IPS-NIHi7 (cell line): Measurements from ENCODE around the gene DCUN1D4.
"Not testable (repeated sequence)": the region's sequence is repeated elsewhere in the genome, so short reads cannot be mapped to it uniquely, and the experiment has no call there.

Experiments used
- DNase-seq: peaks from one replicate; pipeline ENCODE4 v3.0.0; 2012; ENCODE audit warnings: mixed read lengths; ENCODE audit errors: extremely low spot score

The DCUN1D4 gene

DNA sequence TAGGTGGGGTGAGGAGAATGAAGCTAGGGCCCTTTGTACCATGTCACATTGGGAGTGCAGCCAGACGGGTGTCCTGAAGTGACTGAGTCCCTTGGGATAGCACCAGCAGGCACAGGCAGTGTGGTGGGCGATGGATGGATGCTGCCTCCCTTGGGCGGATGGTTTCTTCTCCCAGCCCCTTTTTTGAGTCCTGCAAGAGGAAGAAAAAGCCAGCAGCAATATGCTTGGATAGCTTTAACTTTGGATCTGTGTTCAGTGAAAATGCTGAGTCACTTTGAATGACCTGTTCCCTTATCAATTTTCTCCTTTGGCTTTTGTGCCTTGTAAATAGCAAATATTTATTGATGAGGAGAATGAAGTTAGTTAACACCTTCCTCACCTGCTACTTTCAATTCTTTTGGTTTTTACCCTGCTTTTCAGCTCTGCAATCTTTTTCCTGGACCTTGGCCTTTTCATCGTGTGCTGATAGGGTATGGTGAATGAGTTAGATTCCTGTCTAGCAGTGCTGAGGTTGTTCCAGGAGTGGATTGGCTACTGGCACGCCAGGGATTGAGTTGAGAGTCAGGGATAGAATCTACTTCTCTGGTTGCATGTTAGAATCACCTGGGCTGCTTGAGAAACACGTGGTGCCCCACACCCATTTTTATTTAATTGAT, 10.2 kb downstream of the DCUN1D4 start:
- DNase-seq: peak; percentile 16

DNA sequence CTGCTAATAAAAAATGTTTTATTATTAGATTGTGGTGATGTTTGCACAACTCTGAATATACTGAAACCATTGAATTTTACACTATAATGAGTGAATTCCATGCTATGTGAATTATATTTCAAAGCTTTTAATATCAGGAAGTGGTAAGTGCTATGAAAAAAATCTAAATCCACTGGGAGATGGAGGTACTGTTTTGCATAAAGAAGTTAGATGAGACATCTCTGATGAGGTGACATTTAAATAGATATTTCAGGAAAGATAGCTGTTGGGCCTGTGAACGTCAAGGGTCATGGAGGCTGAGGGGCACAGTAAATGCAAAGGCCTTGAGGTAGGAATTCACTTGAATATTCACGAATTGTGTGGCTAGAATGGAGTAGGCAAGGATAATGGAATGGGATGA, 12.3 kb downstream of the DCUN1D4 start:
- no peak for DNase-seq

DNA sequence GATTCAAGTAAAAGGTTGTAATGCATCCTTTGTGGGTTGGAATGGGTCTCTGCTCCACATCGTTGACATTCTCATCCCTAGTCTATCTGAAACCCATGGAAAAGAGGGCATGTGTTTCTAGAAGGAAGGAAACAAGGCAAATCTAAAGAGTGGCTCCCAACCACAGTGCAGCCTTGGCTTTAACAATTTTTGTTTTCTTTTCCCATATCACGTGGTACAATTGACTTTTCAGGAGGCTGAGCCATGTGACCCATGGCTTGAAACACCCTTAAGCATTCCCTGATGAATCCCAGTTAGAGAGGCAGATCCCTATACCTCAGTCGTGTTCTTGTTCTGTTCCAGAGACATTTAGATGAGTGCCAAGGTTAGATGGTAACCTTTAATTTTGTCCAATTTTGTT, 12.8 kb downstream of the DCUN1D4 start:
- no peak for DNase-seq

DNA sequence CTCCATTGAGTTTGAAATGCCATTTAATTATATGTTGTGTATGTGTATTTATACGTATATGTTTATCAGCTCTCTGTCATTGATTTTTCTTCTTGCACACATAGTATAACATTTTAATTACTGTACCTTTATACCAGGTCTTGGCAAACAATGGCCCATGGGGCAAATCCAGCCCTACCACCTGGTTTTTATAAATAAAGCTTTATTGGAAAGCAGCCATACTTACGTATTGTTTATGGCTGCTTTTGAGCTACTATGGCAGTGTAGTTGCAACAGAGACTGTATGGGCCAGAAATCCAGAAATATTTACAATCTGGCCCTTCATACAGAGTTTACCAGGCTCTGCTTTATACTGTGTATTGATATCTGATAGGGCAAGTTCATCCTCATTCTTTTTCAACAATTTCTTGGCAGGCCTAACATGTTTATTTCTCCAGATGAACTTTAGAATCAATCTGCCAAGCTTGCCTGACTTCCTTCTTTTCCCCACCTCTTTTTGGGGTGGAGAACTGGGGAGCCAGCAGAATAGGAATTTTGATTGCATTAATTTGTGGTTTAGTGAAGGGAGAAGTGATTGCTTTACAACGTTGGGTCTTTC, 15.8 kb downstream of the DCUN1D4 start:
- no peak for DNase-seq

DNA sequence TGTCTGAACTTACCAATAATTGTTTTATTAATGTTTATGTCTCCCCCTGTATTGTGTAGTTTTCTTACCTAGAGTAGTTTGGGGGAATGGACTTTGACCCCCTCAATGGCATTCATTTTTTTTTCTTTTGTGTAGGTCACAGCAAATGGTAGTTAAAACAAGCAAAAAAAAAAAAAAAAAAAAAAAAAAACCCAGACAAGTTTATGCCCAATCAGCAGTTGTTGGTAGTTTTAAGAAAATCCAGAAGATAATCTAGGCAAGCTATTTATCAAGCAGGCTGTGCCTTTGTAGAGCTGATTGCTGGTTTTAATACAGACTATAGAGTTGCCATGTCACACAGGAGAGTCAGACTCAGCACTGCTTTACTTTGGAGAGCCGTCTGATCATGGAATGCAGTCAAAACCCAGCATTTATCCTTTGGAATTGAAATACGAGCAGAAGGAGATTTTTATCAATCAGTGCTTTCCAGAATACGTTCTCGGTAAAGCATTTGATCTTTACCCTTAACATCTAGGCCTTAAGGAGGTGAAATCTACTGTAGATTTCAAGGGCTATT, 16.6 kb downstream of the DCUN1D4 start:
- no peak for DNase-seq

DNA sequence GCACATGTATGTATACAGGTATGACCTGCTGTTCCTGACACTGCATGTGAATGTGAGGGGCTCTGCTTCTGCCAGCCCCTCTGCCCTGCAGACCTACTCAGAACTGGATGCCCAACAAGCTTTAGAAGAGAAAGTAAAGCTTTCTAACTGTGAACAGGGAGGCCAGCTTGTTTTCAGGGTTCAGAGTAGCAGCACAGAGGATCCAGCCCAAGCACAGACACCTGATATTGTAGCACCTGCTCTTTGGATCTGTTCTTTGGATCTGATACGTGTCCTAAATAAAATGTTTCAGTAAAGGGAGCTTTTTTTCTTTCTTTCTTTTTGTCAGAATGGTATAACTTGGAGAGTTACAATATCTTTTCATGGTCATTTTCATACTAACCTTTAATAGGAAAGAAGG, 19.2 kb downstream of the DCUN1D4 start:
- DNase-seq: no peak

DNA sequence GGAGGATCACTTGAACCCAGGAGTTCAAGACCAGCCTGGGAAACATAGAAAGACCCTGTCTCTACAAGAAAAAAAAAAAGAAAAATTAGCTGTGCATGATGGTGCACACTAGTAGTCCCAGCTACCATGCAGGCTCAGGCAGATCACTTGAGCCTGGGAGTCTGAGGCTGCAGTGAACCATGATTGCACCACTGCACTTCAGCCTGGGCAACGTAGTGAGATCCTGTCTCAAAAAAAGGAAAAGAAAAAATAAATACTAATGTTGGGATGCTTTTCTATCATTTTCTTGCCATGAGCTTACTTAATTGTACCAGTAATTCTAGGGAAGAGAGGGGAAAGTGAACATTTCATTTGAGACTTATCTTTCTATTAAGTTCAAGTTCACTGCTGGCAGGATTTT, 19.8 kb downstream of the DCUN1D4 start:
- no peak for DNase-seq

DNA sequence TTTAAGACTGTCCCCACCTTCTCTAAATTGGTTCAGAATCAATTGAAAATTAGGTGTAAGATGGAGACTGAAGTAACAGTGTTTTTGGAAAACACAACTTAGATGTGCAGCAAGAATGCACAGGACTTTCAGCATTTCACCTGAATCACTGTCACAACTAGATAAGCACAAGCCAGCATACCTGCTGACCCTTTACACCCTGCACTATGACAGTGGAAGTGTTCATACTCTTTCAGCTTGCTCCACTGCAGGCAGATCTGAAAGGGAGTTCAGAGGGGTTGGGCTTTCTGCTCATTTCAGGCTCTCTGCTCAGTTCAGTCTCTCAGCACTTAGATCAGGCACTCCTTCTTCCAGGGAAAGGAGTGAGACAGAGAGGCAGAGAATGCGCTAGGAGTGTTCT, 22.8 kb downstream of the DCUN1D4 start:
- DNase-seq: no peak

DNA sequence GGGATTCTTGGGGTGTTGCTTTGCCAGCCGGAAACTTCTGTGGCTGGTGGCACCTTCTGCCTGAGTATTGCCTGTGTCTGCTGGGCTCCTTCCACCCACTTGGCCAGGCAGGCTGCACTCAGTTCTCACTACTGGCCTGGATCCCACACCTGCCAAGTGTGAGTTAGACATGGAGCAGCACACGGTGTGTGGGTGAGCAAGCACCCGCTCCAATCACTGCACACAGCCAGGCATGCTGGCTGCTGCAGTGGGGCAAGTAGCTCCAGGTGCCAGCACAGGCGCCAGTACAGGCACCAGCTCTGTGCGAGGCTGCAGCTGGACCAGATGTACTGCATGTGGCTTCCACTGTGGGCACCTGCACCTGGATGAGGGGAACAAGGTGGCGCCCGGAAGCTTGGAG, 23.9 kb downstream of the DCUN1D4 start:
- no peak for DNase-seq

DNA sequence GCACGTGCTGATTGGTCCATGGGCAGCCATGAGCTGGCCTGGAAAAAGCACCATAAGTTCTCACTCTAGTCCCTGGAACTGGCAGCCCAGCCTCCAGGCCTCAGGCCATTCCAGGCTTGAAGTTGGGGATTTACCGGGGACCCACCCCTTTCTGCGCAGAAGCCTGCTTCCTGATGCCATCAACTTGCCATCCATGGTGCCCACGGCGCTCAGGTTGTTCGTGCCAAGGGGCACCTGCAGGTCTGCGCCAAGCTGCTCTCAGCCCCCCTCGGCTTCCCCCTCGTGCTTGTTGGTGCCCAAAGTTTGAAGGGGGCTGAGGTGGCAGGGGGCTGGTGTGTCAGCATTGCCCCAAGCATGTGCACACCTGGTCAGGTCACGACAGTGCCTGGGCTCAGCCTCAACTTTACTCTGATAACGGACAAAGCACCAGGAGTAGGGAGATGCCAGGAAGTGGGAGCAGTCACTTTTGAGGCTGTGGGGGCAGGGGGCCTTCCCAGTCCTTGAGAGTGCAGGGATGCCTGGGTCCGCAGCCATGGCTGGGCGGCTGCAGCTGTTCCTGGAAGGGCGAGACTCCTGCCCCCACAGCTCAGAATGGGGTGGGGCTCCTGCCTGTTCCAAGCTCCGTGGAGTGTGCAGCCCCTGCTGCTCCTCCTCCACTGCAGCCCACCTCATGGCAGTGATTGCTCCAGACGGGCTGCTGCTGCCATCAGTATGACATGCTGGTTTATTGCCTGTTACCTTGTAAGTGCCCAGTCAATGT, 24.9 kb downstream of the DCUN1D4 start:
- no peak for DNase-seq

DNA sequence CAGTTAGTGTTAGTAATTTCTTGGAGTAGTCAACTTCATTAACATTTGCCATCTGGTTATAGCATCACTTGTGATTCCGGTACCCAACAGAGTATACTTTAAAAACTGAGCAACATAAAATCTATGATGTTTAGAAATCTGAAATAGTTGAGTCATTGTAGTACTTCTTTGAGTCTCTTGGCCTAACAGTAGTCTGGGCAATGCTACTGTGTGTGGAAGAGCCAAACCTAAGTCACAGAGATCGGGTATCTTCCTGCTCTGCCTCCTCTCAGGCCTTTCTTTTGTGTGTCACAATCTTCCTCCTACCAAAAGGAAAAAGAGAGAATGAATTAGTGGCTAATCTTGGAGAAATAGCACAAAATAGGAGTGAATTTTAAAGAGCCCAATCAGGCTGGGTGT, 25.5 kb downstream of the DCUN1D4 start:
- DNase-seq: no peak

DNA sequence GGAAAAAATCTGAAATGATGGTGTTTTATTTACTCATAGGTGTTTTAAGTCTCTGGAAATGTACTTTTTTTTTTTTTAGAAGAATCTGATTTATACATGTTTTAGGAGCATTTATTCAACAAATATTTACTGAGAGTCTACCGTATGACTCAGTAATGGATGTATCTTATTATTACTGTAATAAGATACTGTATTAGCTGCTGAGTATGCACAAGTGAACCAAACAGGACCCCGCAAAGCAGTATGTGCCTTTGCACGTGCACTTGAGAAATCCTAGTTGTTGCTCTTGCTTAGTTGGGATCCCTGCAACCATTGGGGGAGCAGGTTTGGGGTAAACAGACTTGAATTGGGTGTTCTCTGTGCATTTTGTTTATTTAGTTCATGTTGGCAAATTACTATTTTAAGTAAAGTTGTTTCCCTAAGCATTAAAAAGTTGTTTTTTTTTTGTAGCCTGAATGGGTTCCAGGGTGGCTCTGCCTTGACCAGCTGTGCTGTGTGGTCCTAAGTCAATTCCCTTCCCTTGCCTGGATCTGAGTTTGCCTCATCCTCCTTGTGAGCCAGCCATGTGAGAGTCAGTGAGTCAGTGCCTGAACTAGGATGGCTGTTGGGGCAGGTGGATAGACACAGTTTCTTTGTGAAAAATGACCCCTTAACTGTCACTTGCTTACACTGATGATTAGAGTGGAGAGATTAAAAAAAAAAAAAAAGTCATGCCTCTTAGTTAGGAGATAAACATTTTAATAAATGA, 27.7 kb downstream of the DCUN1D4 start:
- no peak for DNase-seq

DNA sequence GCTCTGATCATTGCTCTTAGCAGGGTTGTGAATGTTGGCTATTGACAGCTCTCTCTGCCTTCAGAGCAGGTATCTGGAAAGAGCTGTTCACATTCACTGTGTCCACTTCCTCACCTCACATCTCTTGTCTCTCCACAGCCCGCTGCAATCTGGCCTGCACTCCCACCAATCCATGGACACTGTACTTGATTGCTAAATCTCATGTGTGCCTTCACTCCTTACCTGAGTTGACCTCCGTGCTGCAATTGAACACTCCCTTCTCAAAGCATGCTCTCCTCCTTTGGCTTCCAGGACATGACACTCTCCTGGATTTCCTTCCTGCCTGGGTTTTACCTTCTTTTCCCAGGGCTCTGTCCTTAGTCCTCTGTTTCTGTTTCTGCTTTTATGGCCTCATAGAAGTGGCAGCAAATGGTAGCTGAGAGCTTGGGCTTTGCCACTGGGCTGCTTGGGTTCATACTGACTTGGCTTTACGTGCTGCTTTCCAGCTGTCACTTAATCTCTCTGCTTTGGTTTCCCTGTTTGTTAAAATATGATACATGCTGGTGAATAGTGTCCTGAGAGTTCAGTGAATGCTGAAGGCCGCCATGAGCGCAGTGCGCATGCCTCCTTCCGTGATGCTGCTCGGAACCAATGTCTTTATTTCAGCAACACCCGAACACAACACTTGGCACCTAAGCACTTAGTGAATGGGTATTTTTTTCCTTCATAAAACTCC, 29.5 kb downstream of the DCUN1D4 start:
- DNase-seq: no peak

DNA sequence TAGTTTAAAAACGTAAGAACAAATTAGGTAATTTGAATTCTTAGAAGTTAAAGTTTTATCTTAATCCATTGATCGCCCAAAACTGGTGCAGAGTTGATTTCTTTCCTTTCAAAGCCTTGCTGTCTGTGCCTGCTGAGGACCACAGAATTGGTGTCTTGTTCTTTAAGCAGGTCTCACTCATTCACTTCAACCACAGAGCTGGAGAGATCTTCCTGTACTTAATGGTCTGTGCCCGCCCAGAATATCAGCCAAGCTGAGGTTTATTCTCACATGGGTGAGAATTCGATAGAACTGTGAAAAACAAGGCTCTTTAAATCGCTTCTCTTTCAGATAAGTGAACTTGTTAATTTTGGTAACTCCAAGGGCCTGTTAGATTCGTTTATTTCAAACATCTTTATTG, 31.6 kb downstream of the DCUN1D4 start:
- DNase-seq: no peak

DNA sequence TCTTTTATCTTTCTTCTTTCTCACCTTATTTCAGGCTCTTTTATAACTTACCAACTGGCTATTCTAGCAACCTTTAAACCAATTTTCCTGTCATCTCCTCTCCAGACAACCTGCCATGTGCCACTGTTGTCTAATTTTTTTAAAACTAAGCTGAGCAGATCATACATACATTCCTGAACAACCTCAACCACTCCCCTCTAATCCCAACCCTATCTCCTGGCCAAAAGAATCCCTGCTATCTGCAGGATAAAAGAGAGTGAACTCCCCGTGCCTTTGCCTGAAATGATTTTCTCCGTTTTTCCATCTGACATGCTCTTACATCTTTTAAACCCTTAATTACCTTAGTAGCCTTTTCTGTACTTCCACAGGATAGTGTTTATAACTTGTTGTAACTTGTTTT, 35.5 kb downstream of the DCUN1D4 start:
- no peak for DNase-seq

DNA sequence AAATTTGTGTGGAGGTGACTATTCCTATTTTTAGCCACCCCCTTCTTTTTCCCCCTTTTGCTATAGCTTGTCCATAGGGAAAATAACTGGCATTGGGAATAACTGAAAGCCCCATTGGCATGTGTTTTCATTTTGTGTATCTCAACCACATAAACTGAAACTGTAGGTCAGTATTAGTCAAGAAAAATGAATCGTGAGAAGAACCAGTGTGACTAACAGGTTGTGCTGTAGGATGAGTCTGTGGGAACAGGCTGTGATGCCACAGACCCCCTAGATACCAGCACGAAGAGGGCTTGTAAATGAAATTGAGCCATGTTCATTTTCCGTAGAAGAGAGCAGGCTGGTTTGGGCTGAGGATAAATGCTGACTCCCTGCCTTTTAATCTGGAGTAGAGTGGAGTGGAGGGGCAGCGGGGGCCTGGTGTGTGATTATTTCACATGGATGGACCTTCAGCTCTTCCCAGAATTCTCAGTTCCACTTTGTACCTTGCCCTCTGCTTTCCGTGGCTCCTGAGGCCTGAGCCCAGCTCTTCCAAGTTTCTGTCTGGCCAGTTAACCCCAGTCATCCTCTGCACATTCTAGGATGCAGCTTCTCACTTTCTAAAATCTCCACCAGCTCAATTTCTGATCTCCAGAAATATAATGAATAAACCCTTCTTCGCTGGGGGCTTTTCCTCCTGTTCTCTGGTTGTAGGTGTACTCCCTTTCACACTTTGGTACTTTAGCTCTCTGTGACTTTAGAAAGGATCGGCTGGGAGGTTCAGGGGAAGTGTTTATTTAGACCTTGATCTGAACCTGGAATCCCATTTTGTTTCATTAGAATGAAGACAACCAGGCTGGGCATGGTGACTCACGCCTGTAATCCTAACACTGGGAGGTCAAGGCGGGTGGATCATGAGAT, 37.3 kb downstream of the DCUN1D4 start:
- DNase-seq: no peak

DNA sequence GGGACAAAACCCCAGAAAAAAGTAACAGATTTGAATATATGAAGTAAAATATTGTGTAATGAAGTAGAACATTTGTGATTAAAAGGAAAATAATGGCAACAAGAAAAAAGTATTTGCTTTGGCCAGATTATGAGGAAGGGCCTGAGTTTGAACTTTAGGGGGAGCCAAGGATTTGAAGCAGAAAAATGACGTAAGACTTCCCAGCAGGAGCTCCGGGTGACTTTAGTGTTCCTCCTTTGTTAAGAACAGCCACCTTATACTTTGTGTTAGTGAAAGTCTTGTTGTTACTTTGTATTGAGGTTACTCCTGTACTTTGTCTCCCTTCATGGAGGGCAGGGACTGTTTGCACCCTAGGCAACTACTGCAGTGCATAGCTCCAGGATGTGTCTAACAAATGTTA, 41.1 kb downstream of the DCUN1D4 start:
- no peak for DNase-seq

DNA sequence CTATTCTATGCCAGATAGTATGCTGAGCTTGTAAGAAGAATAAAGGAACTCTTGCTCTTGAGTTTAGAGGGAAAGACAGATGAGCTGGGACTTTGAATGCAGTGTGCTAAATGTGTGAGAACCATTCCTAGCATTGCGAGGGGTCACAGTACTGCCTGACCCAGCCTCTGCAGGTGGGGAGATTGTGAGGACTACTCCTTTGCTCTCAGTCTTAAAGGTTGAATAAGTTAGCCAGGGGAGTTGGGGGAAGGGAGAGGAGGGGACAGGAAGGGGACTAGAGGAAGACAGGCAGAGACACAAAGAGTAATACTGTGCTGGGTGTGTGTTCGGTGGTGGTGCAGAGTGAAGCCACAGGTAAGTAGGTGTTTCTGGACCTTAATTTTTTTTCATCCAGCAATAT, 41.7 kb downstream of the DCUN1D4 start:
- DNase-seq: peak; percentile 24

DNA sequence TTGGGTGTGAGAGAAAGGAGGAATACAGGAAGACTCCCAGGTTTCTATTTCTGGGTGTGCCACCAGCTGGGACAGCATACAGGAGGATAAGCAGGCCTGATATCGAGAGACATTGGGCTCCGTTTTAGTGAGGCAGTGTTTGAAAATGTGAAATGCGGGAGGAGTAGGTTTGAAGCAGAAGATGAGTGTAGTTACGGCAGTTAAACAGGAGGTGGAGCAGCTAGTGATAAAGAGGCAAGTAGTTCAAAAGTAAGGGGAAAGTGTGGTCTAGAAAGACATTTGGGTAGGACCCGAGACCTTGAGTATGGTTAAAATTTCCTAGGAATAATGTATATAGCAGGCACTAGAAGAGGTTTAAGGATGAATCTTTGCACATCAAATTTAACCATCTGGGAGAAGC, 42.4 kb downstream of the DCUN1D4 start:
- peak; percentile 64 for DNase-seq

DNA sequence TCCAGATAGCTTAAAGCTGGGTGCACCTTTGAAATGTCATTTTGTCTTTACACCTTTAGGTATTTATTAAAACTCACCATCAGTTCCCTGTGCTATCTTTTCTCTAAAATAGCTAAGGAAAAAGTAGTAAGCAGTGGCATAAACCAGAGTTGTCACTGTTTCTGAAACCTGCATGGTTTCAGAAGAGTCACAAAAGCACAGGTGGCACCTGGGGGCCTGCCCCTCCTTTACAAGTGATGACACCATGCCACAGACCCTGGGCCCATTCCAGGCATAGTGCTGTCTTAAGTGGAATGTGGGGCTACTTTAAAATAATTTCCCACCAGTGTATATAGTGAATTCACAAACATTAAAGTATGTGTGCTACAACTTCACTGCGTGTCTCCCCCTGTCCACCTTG, 47.8 kb downstream of the DCUN1D4 start:
- no peak for DNase-seq

DNA sequence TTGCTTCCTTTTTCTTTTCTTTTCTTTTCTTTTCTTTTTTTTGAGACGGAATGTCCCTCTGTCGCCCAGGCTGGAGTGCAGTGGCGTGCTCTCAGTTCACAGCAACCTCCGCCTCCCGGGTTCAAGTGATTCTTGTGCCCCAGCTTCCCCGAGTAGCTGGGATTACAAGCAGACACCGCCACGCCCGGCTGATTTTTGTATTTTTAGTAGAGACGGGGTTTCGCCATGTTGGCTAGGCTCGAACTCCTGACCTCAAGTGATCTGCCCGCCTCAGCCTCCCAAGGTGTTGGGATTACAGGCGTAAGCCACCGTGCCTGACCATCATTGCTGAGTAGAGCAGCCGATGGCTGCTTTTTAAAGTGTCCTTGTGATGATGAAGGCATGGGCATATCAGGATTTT, 50.4 kb downstream of the DCUN1D4 start:
- not testable (repeated sequence) for DNase-seq
